Measurements from ENCODE around the gene LCA5. TPM values are rescaled to one million over a fixed set of nuclear protein-coding genes. Genes with fewer than 3 reads are reported as not detected.
A peak's percentile ranks its signal among the peaks of the same experiment; 100 is the strongest.
"Not testable (repeated sequence)": the region's sequence is repeated elsewhere in the genome, so short reads cannot be mapped to it uniquely, and the experiment has no call there.

Gene LCA5
- 0.73 and 0.86 TPM in 2 replicates for total RNA-seq (2014; rRNA removed)
- percentile 53 among the genes with signal in this experiment for Bru-seq, nascent RNA
- BruChase-seq, experiment 1, labeled RNA remaining after a 6-hour chase, result percentile 43 among the genes with signal in this experiment
- BruChase-seq, experiment 2, labeled RNA remaining after a 2-hour chase, result percentile 49 among the genes with signal in this experiment
- long read RNA-seq, full-length matches to known transcripts, result 1 of 7 reads
- long read RNA-seq, partial matches to known transcripts, result 4 of 7 reads
- long read RNA-seq, other reads (novel, unspliced or antisense), result 2 of 7 reads

DNA sequence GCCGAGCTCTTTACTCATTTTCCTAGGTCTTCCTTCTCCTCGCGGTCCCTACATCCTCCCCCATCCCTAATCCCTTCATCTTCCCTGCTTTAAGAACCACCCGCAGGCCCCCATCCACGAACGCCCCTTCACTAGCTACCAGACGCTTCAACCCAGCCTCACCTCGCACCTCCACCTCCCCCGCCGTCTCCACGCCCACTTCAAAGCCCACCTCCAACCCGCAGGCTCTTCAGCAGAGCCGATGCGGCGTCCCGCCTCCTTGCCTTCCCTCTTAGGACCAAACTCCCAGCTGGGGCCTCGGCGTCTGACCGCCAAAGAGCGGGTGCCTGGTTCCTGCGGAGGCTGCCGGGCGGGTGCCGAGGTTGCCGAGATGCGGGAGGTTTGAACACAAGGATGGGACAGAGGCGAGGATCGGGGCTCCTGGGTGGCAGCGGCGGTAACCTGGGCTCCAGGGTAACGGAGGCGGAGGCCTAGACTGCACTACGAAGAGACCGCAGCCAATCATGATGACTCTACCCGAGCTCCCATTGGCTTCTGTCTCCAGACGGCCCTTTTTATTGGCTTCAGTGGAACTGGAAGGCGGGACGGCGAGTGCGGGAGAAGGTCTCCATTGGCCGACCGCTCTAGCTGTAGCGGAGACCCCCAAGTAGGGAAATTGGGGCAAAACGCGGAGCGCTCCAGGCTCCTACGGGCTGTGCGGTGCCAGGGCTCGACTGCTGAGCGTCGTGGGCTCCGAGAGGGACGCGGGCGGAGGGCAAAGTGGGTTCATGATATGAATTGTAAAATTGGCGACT, at the start of gene LCA5:
TSS of gene LCA5 (minus strand) at position 477 of the 794 bp plus-strand sequence. CDS start 18,536 bp downstream, outside the sequence.
- peak within 1 kb of the TSS; percentile 93 for H3K4me3 ChIP-seq (ENCODE audit: low read length)
- ChIA-PET CTCF (interaction anchor here (0.7 kb wide), 1 partner anchor 52 kb away, joined by 3 read pairs; no protein-coding TSS in a partner anchor), POLR2A (ENCODE audit: unreplicated experiment) (interaction anchor here (0.5 to 0.6 kb wide), 4 partner anchors 8 to 320 kb away, joined by 3 to 6 read pairs (median 4); no protein-coding TSS in a partner anchor)
- H3K27me3 ChIP-seq (ENCODE audit: low read length), result no peaks in the 10 kb centered on the region
- H2AFZ ChIP-seq (ENCODE audit: low read length), result peak within 1 kb of the TSS; percentile 98
- H3K79me2 ChIP-seq (ENCODE audit: low read length), result no peaks in the 10 kb centered on the region
- no peaks in the 10 kb centered on the region for H3K4me1 ChIP-seq (ENCODE audit: insufficient read depth, low read length)
- ATAC-seq, result peak; percentile 95
- H3K9me2 ChIP-seq (replicated peaks; ENCODE audit: low read length), result no peaks in the 10 kb centered on the region
- H3K27ac ChIP-seq (ENCODE audit: low read length), result peak within 1 kb of the TSS; percentile 41
- peak within 1 kb of the TSS; percentile 88 for H3K4me2 ChIP-seq (ENCODE audit: low read length)
- intact Hi-C loops (cut with micrococcal nuclease), result loop anchor here (1.0 to 5.0 kb wide), 4 partner anchors 70 to 460 kb away; partner anchors contain the start of genes HMGN3 and PHIP
- no TSS peak for BruUV-seq (replicated peaks)
- no peaks in the 10 kb centered on the region for H4K20me1 ChIP-seq (ENCODE audit: low read length)
- H3K9me3 ChIP-seq (ENCODE audit: low read length), result no peaks in the 10 kb centered on the region
- H3K9ac ChIP-seq (ENCODE audit: low read length), result peak within 1 kb of the TSS; percentile 71
- no peaks in the 10 kb centered on the region for H3F3A ChIP-seq (ENCODE audit: low read length, unreplicated experiment)
- DNase-seq, result peak; percentile 92
- TF ChIP-seq EZH2phosphoT487 (IDR thresholded peaks at IDR 0.05; ENCODE audit: borderline replicate concordance, low read length), result no peak
- H3K36me3 ChIP-seq (ENCODE audit: low read depth, low read length), result no peaks in the 10 kb centered on the region

- CTCF ChIA-PET, result no interaction called here
- Histone ChIP-seq H3K27me3 (ENCODE audit: low read length) (no peaks in the 10 kb centered on the region), H3K4me1 (ENCODE audit: insufficient read depth, low read length) (no peaks in the 10 kb centered on the region), H3F3A (ENCODE audit: low read length, unreplicated experiment) (no peaks in the 10 kb centered on the region), H2AFZ (ENCODE audit: low read length) (no peak overlapping the region), H3K79me2 (ENCODE audit: low read length) (no peaks in the 10 kb centered on the region), H3K27ac (ENCODE audit: low read length) (no peak overlapping the region), H3K9me2 (replicated peaks; ENCODE audit: low read length) (no peaks in the 10 kb centered on the region), H3K9me3 (ENCODE audit: low read length) (no peaks in the 10 kb centered on the region), H3K4me3 (ENCODE audit: low read length) (no peak overlapping the region), H4K20me1 (ENCODE audit: low read length) (no peaks in the 10 kb centered on the region), H3K4me2 (ENCODE audit: low read length) (no peak overlapping the region), H3K9ac (ENCODE audit: low read length) (no peak overlapping the region), H3K36me3 (ENCODE audit: low read depth, low read length) (no peaks in the 10 kb centered on the region)
- DNase-seq (peak; percentile 60), ATAC-seq (peak; percentile 84)
- no TSS peak for BruUV-seq (replicated peaks)
- POLR2A ChIA-PET (ENCODE audit: unreplicated experiment), result no interaction called here
- peak; percentile 59 for TF ChIP-seq CTCF (conservative IDR thresholded peaks at IDR 0.05; ENCODE audit: low read depth, low read length)
- TF ChIP-seq EZH2phosphoT487 (IDR thresholded peaks at IDR 0.05; ENCODE audit: borderline replicate concordance, low read length), result no peak
- intact Hi-C loops (cut with micrococcal nuclease), result no loop called here
Measured at GRCh38 chr6:79586548-79586947, 49.3 kb upstream of the LCA5 start.

DNA sequence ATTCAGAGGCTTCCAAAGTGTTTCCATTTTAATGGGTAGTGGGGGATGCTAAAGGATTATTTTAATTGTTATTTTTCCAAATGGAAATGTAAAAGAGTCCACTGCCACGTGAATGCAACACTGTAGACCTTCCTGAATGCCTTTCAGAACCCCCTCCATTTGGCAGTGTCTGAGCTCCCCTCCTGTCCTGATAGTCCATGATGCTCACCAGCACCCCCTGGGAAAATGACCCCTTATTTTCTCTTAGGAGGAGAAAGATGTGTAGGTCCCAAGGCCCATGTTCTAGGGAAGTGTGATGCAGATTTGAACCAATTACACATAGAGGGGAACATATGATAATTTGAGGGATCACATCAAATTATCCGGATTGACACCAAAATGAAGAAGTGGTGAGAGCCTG, 47.1 kb upstream of the LCA5 start:
- H4K20me1 ChIP-seq (ENCODE audit: low read length), result no peaks in the 10 kb centered on the region
- TF ChIP-seq CTCF (conservative IDR thresholded peaks at IDR 0.05; ENCODE audit: low read depth, low read length) (0 out of 2 replicates have a peak, but pooled peaks have one; percentile 9), EZH2 (IDR thresholded peaks at IDR 0.05; ENCODE audit: low read length, unreplicated experiment) (no peak), EZH2phosphoT487 (IDR thresholded peaks at IDR 0.05; ENCODE audit: borderline replicate concordance, low read length) (no peak)
- no TSS peak for BruUV-seq (replicated peaks)
- H3K4me2 ChIP-seq (ENCODE audit: low read length), result no peak overlapping the region
- no peaks in the 10 kb centered on the region for H3K27me3 ChIP-seq (ENCODE audit: low read length)
- no peaks in the 10 kb centered on the region for H3K79me2 ChIP-seq (ENCODE audit: low read length)
- H3K36me3 ChIP-seq (ENCODE audit: low read depth, low read length), result no peaks in the 10 kb centered on the region
- no peak overlapping the region for H2AFZ ChIP-seq (ENCODE audit: low read length)
- no peaks in the 10 kb centered on the region for H3K9me2 ChIP-seq (replicated peaks; ENCODE audit: low read length)
- no peak overlapping the region for H3K27ac ChIP-seq (ENCODE audit: low read length)
- CTCF ChIA-PET, result no interaction called here
- H3K4me3 ChIP-seq (ENCODE audit: low read length), result no peak overlapping the region
- no peaks in the 10 kb centered on the region for H3K4me1 ChIP-seq (ENCODE audit: insufficient read depth, low read length)
- POLR2A ChIA-PET (ENCODE audit: unreplicated experiment), result no interaction called here
- intact Hi-C loops (cut with micrococcal nuclease), result no loop called here
- no peak overlapping the region for H3K9ac ChIP-seq (ENCODE audit: low read length)
- DNase-seq, result no peak
- no peak for ATAC-seq
- H3F3A ChIP-seq (ENCODE audit: low read length, unreplicated experiment), result no peaks in the 10 kb centered on the region
- no peaks in the 10 kb centered on the region for H3K9me3 ChIP-seq (ENCODE audit: low read length)

DNA sequence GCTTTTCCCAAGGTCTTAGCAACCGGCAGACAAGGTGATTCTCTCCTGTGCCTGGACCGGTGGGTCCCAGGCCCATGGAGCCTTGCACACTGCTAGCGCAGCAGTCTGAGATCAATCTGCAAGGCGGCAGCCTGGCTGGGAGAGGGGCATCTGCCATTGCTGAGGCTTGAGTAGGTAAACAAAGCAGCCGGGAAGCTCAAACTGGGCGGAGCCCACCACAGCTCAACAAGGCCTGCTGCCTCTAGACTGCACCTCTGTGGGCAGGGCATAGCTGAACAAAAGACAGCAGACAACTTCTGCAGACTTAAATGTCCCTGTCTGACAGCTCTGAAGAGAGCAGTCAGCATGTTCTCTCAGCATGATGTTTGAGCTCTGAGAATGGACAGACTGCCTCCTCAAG, 40.7 kb upstream of the LCA5 start:
- H3K9ac ChIP-seq (ENCODE audit: low read length); H4K20me1 ChIP-seq (ENCODE audit: low read length); H3K4me2 ChIP-seq (ENCODE audit: low read length); POLR2A ChIA-PET (ENCODE audit: unreplicated experiment); H3K4me3 ChIP-seq (ENCODE audit: low read length); DNase-seq; ATAC-seq; H3K79me2 ChIP-seq (ENCODE audit: low read length); H3K36me3 ChIP-seq (ENCODE audit: low read depth, low read length); H2AFZ ChIP-seq (ENCODE audit: low read length); H3K9me3 ChIP-seq (ENCODE audit: low read length); H3K9me2 ChIP-seq (replicated peaks; ENCODE audit: low read length); H3K27me3 ChIP-seq (ENCODE audit: low read length); BruUV-seq (replicated peaks); H3F3A ChIP-seq (ENCODE audit: low read length, unreplicated experiment); H3K27ac ChIP-seq (ENCODE audit: low read length); intact Hi-C loops (cut with micrococcal nuclease); CTCF ChIA-PET: not testable (repeated sequence)
- peaks cover 13% of the 10 kb centered on the region for H3K4me1 ChIP-seq (ENCODE audit: insufficient read depth, low read length)
